Stimulated activated CD4-positive, alpha-beta T cell treated with anti-CD3 and anti-CD28 coated beads, TNF-alpha, amount 100 ng/mL, for 24 hours (primary cell): Measurements from ENCODE around the gene UBTD2.
"Not testable (repeated sequence)": the region's sequence is repeated elsewhere in the genome, so short reads cannot be mapped to it uniquely, and the experiment has no call there.

Experiments used
- DNase-seq, 3 experiments: peaks; one replicate each; pipeline ENCODE4 v3.0.0-alpha.2; 2020; ENCODE audit warnings: low read depth in 3 of 3

The UBTD2 gene

DNA sequence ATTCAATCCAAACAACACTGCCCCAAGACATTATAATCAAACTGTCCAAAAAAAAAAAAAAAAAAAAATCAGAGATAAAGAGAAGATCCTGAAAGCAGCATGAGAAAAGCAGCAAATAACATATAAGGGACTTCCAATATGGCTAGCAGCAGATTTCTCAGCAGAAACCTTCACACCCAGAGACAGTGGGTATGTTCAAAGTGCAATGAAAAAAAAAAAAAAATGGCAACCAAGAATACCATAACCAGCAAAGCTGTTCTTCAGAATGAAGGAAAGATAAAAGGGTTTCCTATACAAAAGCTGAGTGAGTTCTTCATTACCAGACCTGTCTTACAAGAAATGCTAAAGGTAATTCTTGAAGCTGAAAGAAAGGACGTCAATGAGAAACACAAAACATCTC is 32.1 kb downstream of the UBTD2 start:
- DNase-seq, result no peak

DNA sequence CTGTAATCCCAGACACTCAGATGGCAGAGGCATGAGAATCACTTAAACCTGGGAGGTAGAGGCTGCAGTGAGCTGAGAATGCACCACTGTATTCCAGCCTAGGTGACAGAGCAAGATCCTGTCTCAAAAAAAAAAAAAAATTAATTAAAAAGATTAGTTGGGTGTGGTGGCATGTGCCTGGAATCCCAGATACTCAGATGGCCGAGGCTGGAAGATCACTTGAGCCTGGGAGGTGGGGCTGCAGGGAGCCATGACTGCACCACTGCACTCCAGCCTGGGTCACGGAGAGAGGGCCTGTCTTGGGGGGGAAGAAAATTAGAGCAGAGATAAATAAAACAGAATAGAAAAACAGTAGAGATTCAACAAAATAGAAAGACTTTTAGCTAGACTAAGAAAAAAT is 34.9 kb downstream of the UBTD2 start:
- no peak for DNase-seq

GRCh38 chr5:172245703-172246125 is 37.9 kb downstream of the UBTD2 start:
- no peak for DNase-seq

GRCh38 chr5:172245046-172245445 is 38.5 kb downstream of the UBTD2 start:
- DNase-seq, result no peak

DNA sequence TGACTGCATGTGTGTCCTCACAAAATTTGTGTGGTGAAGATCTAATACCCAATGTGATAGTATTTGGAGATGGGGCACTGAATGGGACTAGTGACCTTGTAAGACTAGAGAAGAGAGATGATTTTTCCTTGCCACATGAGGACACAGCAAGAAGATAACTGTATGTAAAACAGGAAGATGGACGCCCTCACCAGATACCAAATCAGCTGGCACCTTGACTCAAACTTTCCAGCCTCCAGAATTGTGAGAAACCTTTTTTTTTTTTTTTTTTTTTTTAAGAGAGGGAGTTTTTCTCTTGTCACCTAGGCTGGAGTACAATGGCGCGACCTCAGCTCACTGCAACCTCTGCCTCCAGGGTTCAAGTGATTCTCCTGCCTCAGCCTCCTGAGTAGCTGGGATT is 40.3 kb downstream of the UBTD2 start:
- DNase-seq, result peak in 1 of 3 experiments; percentile 10

DNA sequence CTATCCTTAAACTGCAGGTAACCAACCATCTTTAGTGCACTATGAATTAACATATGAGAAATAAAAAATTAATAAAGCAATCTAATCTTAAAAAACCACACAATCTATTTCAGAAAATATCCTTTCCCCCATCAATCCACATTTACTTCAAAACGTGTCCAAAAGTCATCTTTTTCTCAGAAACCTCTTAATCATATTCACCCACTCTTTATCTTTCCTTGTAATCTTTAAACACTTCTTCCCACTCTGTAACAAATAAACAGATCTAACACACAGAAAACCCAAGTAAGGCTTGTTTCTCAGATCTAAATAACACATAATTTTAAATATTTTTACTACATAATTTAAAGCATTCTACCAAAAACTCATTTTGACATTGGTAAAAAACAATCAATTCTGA is 45.2 kb downstream of the UBTD2 start:
- DNase-seq, result no peak

DNA sequence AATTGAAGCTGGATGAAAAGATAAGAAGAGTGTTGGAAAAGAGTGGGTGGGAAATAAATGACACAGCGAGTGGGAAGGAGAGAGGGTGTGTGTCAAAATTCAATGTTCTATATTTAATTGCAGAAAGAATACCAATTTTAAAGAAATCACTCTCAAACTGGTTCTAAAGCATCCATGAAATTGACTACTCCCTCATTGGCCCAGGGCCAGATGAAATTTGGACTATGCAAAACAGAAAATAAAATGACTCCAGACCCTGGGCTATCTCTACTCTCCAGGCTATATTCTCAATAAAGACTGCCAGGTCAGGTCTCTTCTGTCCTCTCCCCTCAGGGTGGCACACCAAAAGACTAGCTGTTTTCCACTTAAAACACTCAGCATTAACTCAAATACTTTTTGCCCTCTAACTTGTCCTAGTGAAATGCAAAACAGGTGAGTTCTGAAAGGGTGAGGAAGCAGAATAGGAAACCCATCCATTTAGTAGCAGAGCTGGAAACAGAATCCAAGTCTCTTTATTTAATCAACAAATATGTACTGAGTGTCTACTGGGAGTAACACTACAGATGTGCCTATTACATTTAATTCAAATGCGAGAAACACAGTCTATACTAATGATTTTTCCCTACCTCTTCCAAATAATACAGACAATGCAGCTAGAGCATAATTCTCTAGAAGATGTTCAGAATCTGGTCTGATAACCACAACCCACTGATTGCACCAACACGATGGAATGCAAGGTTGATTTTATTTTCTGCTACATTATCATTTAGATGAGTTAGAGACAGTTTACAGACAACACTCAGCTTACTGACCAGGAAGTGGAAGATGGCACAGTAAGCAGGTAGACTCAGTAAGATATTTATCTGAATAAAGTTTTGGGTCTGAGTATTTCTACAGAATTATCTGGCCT is 47.5 kb downstream of the UBTD2 start:
- DNase-seq, result no peak

DNA sequence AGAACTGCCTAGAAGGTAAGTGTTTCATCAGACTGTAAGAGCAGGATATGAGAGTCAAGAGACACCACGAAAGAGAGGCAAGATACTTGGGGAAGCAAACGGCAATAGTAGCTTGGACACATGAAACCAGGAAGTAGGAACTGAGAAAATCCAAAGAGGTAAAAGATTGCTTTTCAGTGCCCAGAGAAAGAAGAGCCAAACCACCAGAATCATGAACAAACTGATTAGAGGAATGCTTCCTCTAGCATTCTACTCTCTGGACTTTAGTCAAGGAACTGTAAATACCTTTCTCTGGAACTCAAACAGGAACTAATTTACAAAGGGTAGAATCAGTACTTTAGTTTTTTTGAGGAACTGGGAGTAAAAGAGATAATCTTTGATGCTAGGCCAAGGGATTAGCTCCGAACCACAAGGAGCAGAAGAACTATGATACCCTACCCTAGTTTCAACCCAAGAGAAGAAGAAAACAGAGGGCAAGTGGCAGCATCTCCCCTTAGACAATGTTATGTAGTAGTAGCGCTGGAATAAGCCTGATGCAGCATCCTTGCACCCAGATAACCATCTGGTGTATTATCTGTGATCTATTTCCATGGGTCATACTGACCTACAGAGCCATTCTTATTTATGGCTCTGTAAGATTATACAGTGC is 48.3 kb downstream of the UBTD2 start:
- DNase-seq, result no peak

DNA sequence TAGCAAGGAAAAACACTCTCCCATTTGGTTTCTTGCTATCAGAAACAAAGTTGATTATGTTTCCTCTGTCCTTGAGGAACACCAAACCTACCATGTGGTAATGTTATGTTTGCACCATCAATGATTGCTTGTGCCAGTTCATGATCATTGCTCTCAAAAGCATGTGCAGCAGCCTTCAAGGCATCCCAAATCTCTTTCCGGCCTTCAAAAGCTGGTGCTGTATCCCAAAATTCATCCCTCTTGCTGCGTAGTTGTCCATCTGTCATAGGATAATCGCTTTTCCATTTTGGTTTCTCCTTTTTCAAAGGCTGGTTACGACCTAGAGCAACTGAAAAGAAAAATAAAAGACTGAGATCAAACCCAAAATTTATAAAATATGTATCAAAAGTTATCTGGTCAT is 49.5 kb downstream of the UBTD2 start:
- no peak for DNase-seq

- no peak for DNase-seq
Measured at GRCh38 chr5:172229904-172230303, 53.7 kb downstream of the UBTD2 start.

DNA sequence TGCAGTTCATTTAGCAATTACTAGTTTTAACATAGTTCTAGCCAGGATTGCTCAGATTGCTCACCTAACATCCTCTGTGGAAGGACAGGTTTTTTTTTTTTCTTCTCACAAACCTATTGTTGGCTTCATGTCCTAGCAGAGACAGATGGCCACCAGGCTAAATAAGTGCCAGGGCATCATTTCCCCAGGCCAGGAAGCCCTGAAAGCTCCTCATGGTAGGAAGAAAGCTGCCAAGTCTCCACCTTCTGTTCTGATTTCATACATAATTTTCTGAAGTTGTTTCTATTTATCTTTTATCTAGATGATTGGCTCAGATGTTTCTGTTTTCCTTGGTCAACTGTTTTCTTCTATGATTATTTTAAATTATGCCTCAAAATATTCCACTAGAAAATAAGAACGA is 58.6 kb downstream of the UBTD2 start:
- no peak for DNase-seq

GRCh38 chr5:172223901-172224873 is 59.4 kb downstream of the UBTD2 start:
- DNase-seq, result peak; percentile 12 to 67 (median 36)

GRCh38 chr5:172219296-172219695 is 64.3 kb downstream of the UBTD2 start:
- no peak for DNase-seq

GRCh38 chr5:172216345-172216744 is 67.2 kb downstream of the UBTD2 start:
- no peak for DNase-seq

DNA sequence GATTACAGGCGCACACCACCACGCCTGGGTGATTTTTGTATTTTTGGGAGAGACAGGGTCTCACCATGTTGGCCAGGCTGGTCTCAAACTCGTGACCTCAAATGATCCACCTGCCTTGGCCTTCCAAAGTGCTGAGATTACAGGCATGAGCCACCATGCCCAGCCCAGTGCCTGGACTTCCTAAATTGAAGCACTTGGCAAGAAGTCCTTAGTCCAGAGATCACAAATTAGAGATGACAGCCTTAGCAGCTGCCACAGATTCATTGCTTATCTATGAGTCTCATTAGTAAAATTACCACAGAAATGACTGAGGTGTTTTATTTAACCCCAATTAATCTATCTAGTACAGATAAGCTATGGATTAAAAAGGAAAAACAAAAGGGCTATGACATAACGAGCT is 70.4 kb downstream of the UBTD2 start:
- DNase-seq, result no peak

DNA sequence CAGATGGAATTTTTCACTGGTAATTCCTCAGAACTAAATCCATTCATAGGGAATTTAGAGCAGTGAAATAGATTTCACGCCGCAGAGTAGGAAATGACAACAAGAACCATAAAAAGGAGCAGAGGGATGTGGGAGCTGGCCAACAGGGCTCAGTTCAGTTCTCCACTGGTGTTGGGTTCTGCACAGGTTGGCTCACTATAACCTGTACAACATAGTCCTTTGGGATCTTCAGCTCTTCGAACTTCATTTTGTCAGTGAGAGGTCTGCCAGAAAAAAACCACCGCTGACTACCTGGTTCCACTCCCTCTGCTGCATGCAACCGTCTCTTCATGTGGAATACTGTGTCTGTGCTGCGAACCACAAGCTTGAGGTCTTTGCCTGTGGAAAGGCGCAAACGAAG is 71.9 kb downstream of the UBTD2 start:
- no peak for DNase-seq

DNA sequence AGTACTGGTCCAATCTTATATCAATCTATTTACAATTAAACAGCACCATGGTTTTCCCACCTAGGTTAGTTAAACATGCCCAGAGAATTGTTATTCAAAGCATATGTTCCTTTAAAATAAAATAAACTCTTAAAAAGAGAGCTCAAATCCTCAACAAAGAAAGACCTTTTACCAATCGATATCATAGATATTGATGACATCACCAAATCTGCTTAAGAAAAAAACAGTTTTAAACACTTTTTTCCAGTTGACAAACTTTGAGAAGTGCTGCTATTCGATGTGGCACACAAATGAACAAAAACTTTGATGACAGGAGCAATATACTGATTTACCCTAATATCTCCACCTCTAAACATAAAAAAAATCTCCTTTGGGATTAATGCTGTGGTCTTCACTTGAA is 73.8 kb downstream of the UBTD2 start:
- no peak for DNase-seq

DNA sequence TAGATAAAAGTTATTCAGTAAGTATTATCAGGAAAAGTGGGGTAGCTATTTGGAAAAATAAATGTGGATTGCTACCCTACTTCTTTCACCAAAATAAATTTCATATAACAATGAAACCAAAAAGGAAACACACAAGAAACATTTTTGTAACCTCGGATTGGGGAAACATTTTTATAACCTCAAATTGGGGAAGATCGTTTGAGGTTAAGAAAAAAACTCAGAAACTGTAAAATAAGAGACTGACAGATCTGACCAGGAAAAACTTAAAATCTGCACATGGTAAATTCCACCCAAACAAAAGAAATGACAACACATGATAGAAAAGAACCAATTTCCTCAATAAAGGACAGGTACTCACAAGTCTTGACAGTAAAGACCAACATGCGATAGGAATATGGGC is 76.1 kb downstream of the UBTD2 start:
- DNase-seq, result no peak

- DNase-seq, result not testable (repeated sequence)
Measured at GRCh38 chr5:172205984-172206383, 77.6 kb downstream of the UBTD2 start.

DNA sequence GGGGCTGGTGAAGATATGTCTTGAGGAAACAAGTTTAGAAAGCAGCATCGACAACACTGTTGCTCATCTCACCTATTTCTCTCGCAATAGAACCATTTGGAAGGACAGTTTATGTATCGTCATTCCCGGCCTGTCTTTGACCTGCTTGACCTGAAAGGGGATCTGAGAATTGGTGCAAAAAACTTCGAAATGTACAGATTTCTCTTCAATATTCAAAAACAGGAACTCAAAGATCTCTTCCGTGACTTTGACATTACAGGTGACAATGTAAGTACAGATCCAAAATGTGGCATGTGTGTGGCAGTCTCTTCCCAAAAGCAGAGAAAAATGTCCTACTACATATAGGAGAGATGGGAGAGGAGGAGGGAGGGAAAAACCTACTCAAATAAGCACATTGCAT is 83.1 kb downstream of the UBTD2 start:
- no peak for DNase-seq

GRCh38 chr5:172199446-172199845 is 84.1 kb downstream of the UBTD2 start:
- no peak for DNase-seq

- not testable (repeated sequence) for DNase-seq
Measured at GRCh38 chr5:172197775-172198174, 85.8 kb downstream of the UBTD2 start.
